Spleen (tissue), 7 donors: ENCODE results near the gene ALG14.

Source experiments
- CTCF ChIP-seq, 11 experiments: fragments of 200-600 bp in 7 of 11; fragments of 450-650 bp in 4 of 11; sonication (generic) in 4 of 11; IDR thresholded peaks in 8 of 11; conservative IDR thresholded peaks in 3 of 11; 1 replicate in 7 of 11; 2 replicates in 4 of 11; pipeline versions ENCODE4 v1.4.0 to v1.8.0; 2016 to 2021; ENCODE audit warnings: antibody characterized with exemption in 11 of 11, inconsistent platforms in 4 of 11, mild to moderate bottlenecking in 1 of 11
- POLR2A ChIP-seq, 3 donors: fragments of 450-650 bp; IDR thresholded peaks; one replicate each; pipeline ENCODE4 v1.5.1; 2017; ENCODE audit warnings: antibody characterized with exemption in 3 of 3, mild to moderate bottlenecking in 1 of 3
- donor health status: DM: no; HTN: no; CAD: no; lungs with moderate emphysema.
- donor health status: DM: no; HTN: no; CAD: no.
- donor health status: DM: no; HTN: no; CAD: no.

GRCh38 chr1:95046359-95046758 is 26.4 kb downstream of the ALG14 start:
- TF ChIP-seq CTCF (IDR thresholded peaks at IDR 0.05 in 8 of 11, conservative IDR thresholded peaks at IDR 0.05 in 3 of 11) = no peak
- TF ChIP-seq POLR2A (IDR thresholded peaks at IDR 0.05) = no peak
